Activated CD4-positive, alpha-beta T cell treated with anti-CD3 and anti-CD28 coated beads for 36 hours (primary cell): ENCODE data around the gene SLC25A39. TPM values are rescaled to one million over a fixed set of nuclear protein-coding genes. Genes with fewer than 3 reads are reported as not detected.
A peak's percentile ranks its signal among the peaks of the same experiment; 100 is the strongest.
"Not testable (repeated sequence)": the region's sequence is repeated elsewhere in the genome, so short reads cannot be mapped to it uniquely, and the experiment has no call there.

ENCODE experiments used
- ATAC-seq: fragments of 200-7000 bp; cut with Tn5 transposase; one replicate; pipeline ENCODE4 v1.10.0; 2021; ENCODE audit warnings: mild to moderate bottlenecking, moderate library complexity
- CTCF ChIA-PET: fragments of 350-600 bp; sonication (Branson Sonifier 250); formaldehyde crosslinking; loops from one replicate; lab custom pipeline; 2021; ENCODE audit warnings: antibody characterized with exemption; lab: Charles Lee
- POLR2A ChIA-PET: fragments of 350-600 bp; sonication (Branson Sonifier 250); formaldehyde crosslinking; loops from one replicate; lab custom pipeline; 2021; ENCODE audit warnings: antibody characterized with exemption, inconsistent platforms; lab: Charles Lee
- DNase-seq: peaks from one replicate; pipeline ENCODE4 v3.0.0-alpha.2; 2020
- H3K27ac Mint-ChIP-seq: one replicate; pipeline ENCODE4 v1.8.0; 2021; ENCODE audit warnings: mixed read lengths
- H3K27me3 Mint-ChIP-seq: one replicate; pipeline ENCODE4 v1.8.0; 2021; ENCODE audit warnings: mixed read lengths
- H3K36me3 Mint-ChIP-seq: one replicate; pipeline ENCODE4 v1.8.0; 2021; ENCODE audit warnings: low read depth, mixed read lengths
- H3K4me1 Mint-ChIP-seq: one replicate; pipeline ENCODE4 v1.8.0; 2021; ENCODE audit warnings: mixed read lengths
- H3K4me3 Mint-ChIP-seq: one replicate; pipeline ENCODE4 v1.8.0; 2021; ENCODE audit warnings: mild to moderate bottlenecking, moderate library complexity, mixed read lengths
- H3K9me3 Mint-ChIP-seq: one replicate; pipeline ENCODE4 v1.8.0; 2021; ENCODE audit warnings: low read depth, mixed read lengths
- intact Hi-C, 2 experiments: fragments of 100-400 bp; cut with DNase I in 1 of 2; cut with micrococcal nuclease in 1 of 2; formaldehyde crosslinking; loops; one replicate each; pipeline versions ENCODE4 v1.14.2 to v1.15.1; 2022 to 2024; cut with DNase I, micrococcal nuclease
- total RNA-seq, 2 experiments: library from RNA; stranded (reverse); gene quantifications; one replicate each; pipeline ENCODE4 v1.2.3, GENCODE V29; 2021

SLC25A39 gene
- total RNA-seq, 2 experiments from 2014 or later, result 127 to 129 TPM

- Mint-ChIP-seq H3K4me1 (peaks cover 5% of the 10 kb centered on the region), H3K9me3 (no peaks in the 10 kb centered on the region), H3K36me3 (no peaks in the 10 kb centered on the region), H3K27me3 (no peaks in the 10 kb centered on the region), H3K4me3 (no peak overlapping the region), H3K27ac (no peak overlapping the region)
- ChIA-PET CTCF (interaction anchor here (1.6 to 6.7 kb wide), 5 partner anchors 9 to 124 kb away, joined by 3 to 43 read pairs (median 9); partner anchors contain the start of gene GRN), POLR2A (no interaction called here)
- ATAC-seq (no peak), DNase-seq (no peak)
- intact Hi-C loops, result no loop called here
Measured at GRCh38 chr17:44333371-44333770, 8.7 kb upstream of the SLC25A39 start.

DNA sequence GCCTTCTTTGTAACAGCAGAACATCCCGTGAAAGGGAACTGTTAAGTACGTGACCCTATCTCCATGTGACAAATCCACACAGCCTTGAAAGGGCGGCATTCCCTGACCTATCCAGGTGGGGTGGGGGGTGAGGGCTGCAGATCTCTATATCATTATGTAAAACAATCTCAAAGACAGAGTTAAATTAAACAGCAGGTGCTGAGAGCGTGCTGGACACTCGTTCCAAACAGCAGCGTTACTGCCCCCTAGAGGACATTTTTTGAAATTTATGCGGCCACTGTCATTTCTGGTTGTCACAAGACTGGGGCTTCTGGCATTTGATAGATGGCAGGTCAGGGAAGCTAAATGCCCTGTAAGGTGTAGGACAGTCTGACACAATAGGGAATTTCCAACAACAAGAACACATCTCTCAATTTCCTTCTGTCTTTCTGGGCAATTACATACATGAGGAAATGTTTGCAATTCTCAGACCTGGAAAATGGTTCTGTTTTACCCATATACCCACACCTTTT is 6.7 kb upstream of the SLC25A39 start:
- intact Hi-C loops, result loop anchor here (1.0 kb wide), 3 partner anchors 14 to 190 kb away; partner anchors contain the start of genes GRN (in 1 of the 2) and HROB (in 1 of the 2)
- Mint-ChIP-seq H3K36me3 (no peaks in the 10 kb centered on the region), H3K4me1 (peaks cover 12% of the 10 kb centered on the region), H3K27ac (no peak overlapping the region), H3K27me3 (no peaks in the 10 kb centered on the region), H3K4me3 (no peak overlapping the region), H3K9me3 (no peaks in the 10 kb centered on the region)
- POLR2A ChIA-PET, result interaction anchor here (0.6 to 0.9 kb wide), 2 partner anchors 13 to 19 kb away, joined by 3 to 4 read pairs; partner anchors contain the start of gene GRN
- ATAC-seq, result peak; percentile 64
- CTCF ChIA-PET, result interaction anchor here (0.6 to 6.7 kb wide), 26 partner anchors 9 to 729 kb away, joined by 3 to 43 read pairs (median 5); partner anchors contain the start of genes GRN, HDAC5 and TMUB2
- DNase-seq, result peak; percentile 82

- CTCF ChIA-PET, result interaction anchor here (0.6 to 6.7 kb wide), 22 partner anchors 8 to 215 kb away, joined by 3 to 43 read pairs (median 6); partner anchors contain the start of genes GRN, HDAC5 and TMUB2
- intact Hi-C loops, H3K27me3 Mint-ChIP-seq: not testable (repeated sequence)
Measured at GRCh38 chr17:44330263-44330662, 5.6 kb upstream of the SLC25A39 start.

GRCh38 chr17:44329516-44329915 is 4.9 kb upstream of the SLC25A39 start:
- ChIA-PET CTCF (interaction anchor here (0.6 to 6.7 kb wide), 6 partner anchors 15 to 206 kb away, joined by 3 to 40 read pairs (median 6); partner anchors contain the start of genes GRN and HDAC5), POLR2A (interaction anchor here (0.6 to 1.0 kb wide), 3 partner anchors 13 to 120 kb away, joined by 3 to 6 read pairs (median 4); no protein-coding TSS in a partner anchor)
- ATAC-seq, H3K36me3 Mint-ChIP-seq, H3K4me3 Mint-ChIP-seq, DNase-seq, H3K9me3 Mint-ChIP-seq, H3K27me3 Mint-ChIP-seq, H3K27ac Mint-ChIP-seq: not testable (repeated sequence)
- peaks cover 17% of the 10 kb centered on the region for H3K4me1 Mint-ChIP-seq
- intact Hi-C loops, result loop anchor here (5.0 kb wide), 3 partner anchors 127 to 568 kb away; partner anchors contain the start of genes EFTUD2 (in 1 of the 2) and HDAC5 (in 1 of the 2)

More at GRCh38 chr17:44330263-44330662, 5.6 kb upstream of the SLC25A39 start:
- not testable (repeated sequence) for H3K27ac Mint-ChIP-seq, H3K4me3 Mint-ChIP-seq, DNase-seq, ATAC-seq, H3K36me3 Mint-ChIP-seq, H3K9me3 Mint-ChIP-seq
- POLR2A ChIA-PET, result interaction anchor here (0.6 kb wide), 1 partner anchor 32 kb away, joined by 3 read pairs; no protein-coding TSS in a partner anchor
- peaks cover 17% of the 10 kb centered on the region for H3K4me1 Mint-ChIP-seq

GRCh38 chr17:44327715-44328449 is 3.3 kb upstream of the SLC25A39 start:
- peak overlapping the region; percentile 42 for H3K27ac Mint-ChIP-seq
- H3K27me3 Mint-ChIP-seq, result no peaks in the 10 kb centered on the region
- ATAC-seq (no peak), DNase-seq (no peak)
- H3K36me3 Mint-ChIP-seq, result peaks cover 3% of the 10 kb centered on the region
- ChIA-PET CTCF (interaction anchor here (0.9 to 1.1 kb wide), 3 partner anchors 14 to 118 kb away, joined by 4 to 5 read pairs (median 5); no protein-coding TSS in a partner anchor), POLR2A (no interaction called here)
- H3K4me3 Mint-ChIP-seq, result no peak overlapping the region
- H3K9me3 Mint-ChIP-seq, result no peaks in the 10 kb centered on the region
- peaks cover 23% of the 10 kb centered on the region for H3K4me1 Mint-ChIP-seq
- intact Hi-C loops, result loop anchor here (5.0 kb wide), 3 partner anchors 126 to 569 kb away; partner anchors contain the start of genes EFTUD2 (in 1 of the 2) and HDAC5 (in 1 of the 2)

DNA sequence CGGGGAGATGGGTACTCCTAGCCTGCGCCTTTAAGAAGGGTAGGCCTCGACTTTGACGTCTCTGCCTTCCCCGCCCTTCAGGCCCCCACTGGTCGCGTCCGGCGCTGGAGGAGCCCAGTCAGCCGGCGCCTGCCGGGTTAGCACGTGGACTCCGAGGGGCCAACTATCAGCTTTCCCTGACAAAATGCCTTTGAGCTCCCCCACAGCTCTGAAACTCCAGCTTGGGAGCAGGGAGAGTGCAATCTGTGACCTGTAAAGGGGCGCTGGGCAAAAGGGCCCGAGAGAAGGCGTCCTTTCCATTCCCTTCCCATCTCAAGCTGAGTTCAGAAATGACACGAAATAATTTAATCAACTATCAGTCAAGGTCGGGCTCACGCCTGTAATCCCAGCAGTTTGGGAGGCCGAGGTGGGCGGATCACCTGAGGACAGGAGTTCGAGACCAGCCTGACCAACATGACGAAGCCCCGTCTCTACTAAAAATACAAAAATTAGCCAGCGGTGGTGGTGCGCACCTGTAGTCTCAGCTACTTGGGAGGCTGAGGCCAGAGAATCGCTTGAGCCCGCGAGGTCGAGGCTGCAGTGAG is 2.3 kb upstream of the SLC25A39 start:
- no peaks in the 10 kb centered on the region for H3K9me3 Mint-ChIP-seq

DNA sequence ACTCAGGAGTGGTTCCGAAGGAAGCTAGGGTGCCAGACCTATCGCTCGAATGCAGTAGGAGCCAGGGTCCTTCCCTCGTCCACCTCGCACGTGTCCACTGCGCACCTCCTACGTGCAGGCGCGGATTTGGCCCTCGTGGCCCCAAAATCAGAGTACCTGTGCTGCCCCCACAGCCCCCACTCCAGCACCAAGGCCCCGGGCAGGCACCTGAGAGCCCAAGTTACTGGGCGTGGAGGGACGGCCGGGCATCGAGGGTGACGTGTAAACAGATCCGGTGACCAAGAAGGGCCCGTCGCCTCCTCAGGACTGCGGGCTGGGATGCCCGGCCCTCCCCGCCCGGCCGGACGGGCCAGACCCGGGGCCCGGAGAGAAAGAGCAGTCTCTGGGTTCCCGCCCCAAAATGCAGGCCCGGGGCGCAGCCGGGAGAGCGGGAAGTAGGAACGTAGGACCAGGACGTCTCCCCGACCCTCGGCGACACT is 492 bp downstream of the SLC25A39 start:
- Mint-ChIP-seq H3K27me3 (no peaks in the 10 kb centered on the region), H3K36me3 (peaks cover 17% of the 10 kb centered on the region), H3K27ac (no peak overlapping the region), H3K9me3 (no peaks in the 10 kb centered on the region), H3K4me1 (peaks cover 21% of the 10 kb centered on the region), H3K4me3 (peak overlapping the region; percentile 84)
- ChIA-PET POLR2A (interaction anchor here (0.6 kb wide), 1 partner anchor 149 kb away, joined by 3 read pairs; no protein-coding TSS in a partner anchor), CTCF (interaction anchor here (0.6 to 1.5 kb wide), 8 partner anchors 9 to 362 kb away, joined by 3 to 5 read pairs (median 4); partner anchors contain the start of gene GRN)
- intact Hi-C loops, result loop anchor here (1.0 to 2.0 kb wide), 11 partner anchors 16 to 258 kb away; partner anchors contain the start of genes GRN (in 1 of the 2), HDAC5 (in 1 of the 2), HROB (in 1 of the 2) and LSM12 (in 1 of the 2)
- ATAC-seq (no peak), DNase-seq (peak; percentile 35)

More for the DNA sequence above, 2.3 kb upstream of the SLC25A39 start:
- intact Hi-C loops, result loop anchor here (1.0 to 5.0 kb wide), 4 partner anchors 125 to 570 kb away; partner anchors contain the start of genes EFTUD2 (in 1 of the 2), HDAC5 (in 1 of the 2) and TMUB2 (in 1 of the 2)
- Mint-ChIP-seq H3K36me3 (peaks cover 4% of the 10 kb centered on the region), H3K27me3 (no peaks in the 10 kb centered on the region), H3K27ac (peak overlapping the region; percentile 87), H3K4me1 (peaks cover 25% of the 10 kb centered on the region), H3K4me3 (peak overlapping the region; percentile 84)
- ATAC-seq (peak; percentile 73), DNase-seq (peak; percentile 95)
- ChIA-PET POLR2A (interaction anchor here (0.5 to 1.0 kb wide), 6 partner anchors 102 to 859 kb away, joined by 3 to 11 read pairs (median 6); partner anchors contain the start of gene TMUB2), CTCF (interaction anchor here (0.6 to 1.5 kb wide), 15 partner anchors 10 to 391 kb away, joined by 3 to 16 read pairs (median 4); partner anchors contain the start of genes FAM171A2, GRN, HDAC5 and UBTF)

DNA sequence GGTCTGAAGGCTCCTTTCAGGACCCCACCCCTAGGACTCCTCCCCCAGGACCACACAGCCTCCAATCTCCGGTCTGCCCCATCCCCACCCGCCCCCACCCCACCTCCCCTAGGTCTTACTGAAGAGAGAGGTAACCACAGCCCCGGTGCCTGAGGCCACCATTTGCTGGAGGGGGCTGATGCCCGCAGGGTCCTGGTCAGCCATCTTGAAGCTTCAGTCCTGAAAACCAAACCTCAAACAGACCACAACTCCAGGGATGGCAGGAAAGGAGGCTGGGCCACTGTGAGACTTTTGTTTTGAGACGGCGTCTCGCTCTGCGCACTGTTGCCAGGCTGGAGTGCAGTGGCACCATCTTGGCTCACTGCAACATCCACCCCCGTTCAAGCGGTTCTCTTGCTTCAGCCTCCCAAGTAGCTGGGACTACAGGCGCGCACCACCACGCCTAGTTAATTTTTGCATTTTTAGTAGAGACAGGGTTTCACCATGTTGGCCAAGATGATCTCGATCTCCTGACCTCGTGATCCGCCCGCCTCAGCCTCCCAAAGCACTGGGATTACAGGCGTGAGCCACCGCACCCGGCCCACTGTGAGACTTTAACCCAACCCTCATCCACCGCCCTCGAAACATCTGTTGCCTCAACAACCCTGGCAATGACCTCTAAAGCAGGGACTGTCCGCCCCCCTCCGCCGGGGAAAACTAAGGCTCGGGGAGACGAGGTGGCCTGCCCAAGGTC is 1.1 kb downstream of the SLC25A39 start:
- Mint-ChIP-seq H3K4me1 (peaks cover 21% of the 10 kb centered on the region), H3K27me3 (no peaks in the 10 kb centered on the region), H3K36me3 (peaks cover 18% of the 10 kb centered on the region), H3K27ac (peak overlapping the region; percentile 38), H3K4me3 (peak overlapping the region; percentile 84), H3K9me3 (no peaks in the 10 kb centered on the region)
- POLR2A ChIA-PET, result interaction anchor here (0.6 kb wide), 1 partner anchor 148 kb away, joined by 3 read pairs; no protein-coding TSS in a partner anchor
- CTCF ChIA-PET, result interaction anchor here (1.1 to 1.5 kb wide), 4 partner anchors 9 to 114 kb away, joined by 3 to 5 read pairs (median 4); partner anchors contain the start of gene GRN
- intact Hi-C loops, result loop anchor here (1.0 to 2.0 kb wide), 11 partner anchors 15 to 257 kb away; partner anchors contain the start of genes GRN (in 1 of the 2), HDAC5 (in 1 of the 2), HROB (in 1 of the 2) and LSM12 (in 1 of the 2)
- DNase-seq, result no peak
- no peak for ATAC-seq

DNA sequence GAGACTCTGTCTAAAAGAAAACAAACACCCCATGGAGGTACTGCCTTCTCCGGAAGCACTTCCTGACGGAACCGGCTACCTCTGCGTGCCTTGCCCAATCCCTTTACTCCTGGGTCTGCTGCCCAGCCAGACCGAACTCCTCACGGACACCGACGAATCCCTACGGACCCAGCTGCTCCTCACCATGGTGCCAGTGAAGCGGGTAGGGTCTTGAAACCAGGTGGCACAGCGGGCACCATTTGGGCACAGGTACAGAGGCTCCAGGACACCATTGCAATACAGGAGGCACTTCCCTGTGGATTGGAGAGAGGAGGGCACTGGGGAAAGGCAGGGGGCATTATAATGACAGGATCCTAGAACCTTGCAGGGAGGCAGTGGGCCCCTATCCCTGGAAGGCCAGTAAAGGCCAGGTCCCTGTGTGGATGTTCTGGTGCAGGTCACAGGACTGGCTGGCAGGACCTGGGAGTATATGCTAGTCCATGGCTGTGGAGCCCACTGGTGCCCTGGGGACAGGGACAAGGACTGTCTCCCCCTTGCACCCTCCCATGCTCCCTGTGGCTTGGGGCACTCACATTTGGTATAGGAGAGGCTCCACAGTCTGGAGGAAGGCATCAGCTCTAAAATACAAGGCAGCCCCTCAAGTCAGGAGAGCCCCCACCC is 2.3 kb downstream of the SLC25A39 start:
- intact Hi-C loops, result no loop called here
- CTCF ChIA-PET, result interaction anchor here (0.7 to 2.0 kb wide), 2 partner anchors 9 to 107 kb away, joined by 3 to 8 read pairs; no protein-coding TSS in a partner anchor

More for the DNA sequence above, 2.3 kb downstream of the SLC25A39 start:
- no peak for DNase-seq
- peaks cover 18% of the 10 kb centered on the region for H3K36me3 Mint-ChIP-seq
- peaks cover 4% of the 10 kb centered on the region for H3K27me3 Mint-ChIP-seq
- H3K4me1 Mint-ChIP-seq, result peaks cover 16% of the 10 kb centered on the region
- H3K4me3 Mint-ChIP-seq, result peak overlapping the region; percentile 23
- no peaks in the 10 kb centered on the region for H3K9me3 Mint-ChIP-seq
- no peak for ATAC-seq
- H3K27ac Mint-ChIP-seq, result no peak overlapping the region
- POLR2A ChIA-PET, result no interaction called here
